Loucy (cell line): ENCODE measurements around the gene DUS2.

Experiments
- H2AFZ ChIP-seq: fragments of 200-600 bp; sonication (generic); 2 replicates; pipeline ENCODE4 v1.6.0; 2016; ENCODE audit warnings: antibody characterized with exemption, mild to moderate bottlenecking, low read length, moderate library complexity
- H3F3A ChIP-seq: fragments of 200-600 bp; 2 replicates; pipeline ENCODE4 v1.6.0; 2016; ENCODE audit warnings: antibody characterized with exemption, low read depth, mild to moderate bottlenecking
- H3K27me3 ChIP-seq: fragments of 200-600 bp; sonication (generic); 2 replicates; pipeline ENCODE4 v1.6.1; 2014; ENCODE audit warnings: low read length, mild to moderate bottlenecking; ENCODE audit not compliant: insufficient read depth, poor library complexity, severe bottlenecking
- H3K36me3 ChIP-seq: fragments of 200-600 bp; sonication (generic); 2 replicates; pipeline ENCODE4 v1.6.1; 2016; ENCODE audit warnings: low read length; ENCODE audit not compliant: insufficient read depth
- H3K4me1 ChIP-seq: fragments of 200-600 bp; sonication (generic); 2 replicates; pipeline ENCODE4 v1.5.1; 2014; ENCODE audit warnings: low read length, mild to moderate bottlenecking; ENCODE audit not compliant: insufficient read depth, poor library complexity, severe bottlenecking
- H3K4me2 ChIP-seq: fragments of 200-600 bp; sonication (generic); 2 replicates; pipeline ENCODE4 v1.6.0; 2014; ENCODE audit warnings: antibody characterized with exemption, low read length, low read depth, mild to moderate bottlenecking; ENCODE audit not compliant: poor library complexity, severe bottlenecking
- H3K4me3 ChIP-seq: fragments of 200-600 bp; sonication (generic); 2 replicates; pipeline ENCODE4 v1.5.1; 2014; ENCODE audit warnings: low read length, mild to moderate bottlenecking, mixed read lengths; ENCODE audit not compliant: poor library complexity, severe bottlenecking
- H3K79me2 ChIP-seq: fragments of 200-600 bp; sonication (generic); 2 replicates; pipeline ENCODE4 v1.6.1; 2014; ENCODE audit warnings: low read length; ENCODE audit not compliant: insufficient read depth
- H3K9ac ChIP-seq: fragments of 200-600 bp; sonication (generic); 2 replicates; pipeline ENCODE4 v1.6.0; 2014; ENCODE audit warnings: mild to moderate bottlenecking, low read depth, low read length, moderate library complexity; ENCODE audit not compliant: poor library complexity, severe bottlenecking
- H3K9me2 ChIP-seq: fragments of 200-600 bp; sonication (generic); replicated peaks from 2 replicates; pipeline ENCODE4 v1.6.1; 2016; ENCODE audit warnings: low read depth, low read length, mixed read lengths
- H3K9me3 ChIP-seq: fragments of 200-600 bp; sonication (generic); 2 replicates; pipeline ENCODE4 v1.6.1; 2014; ENCODE audit warnings: mild to moderate bottlenecking, antibody characterized with exemption, low read length, low read depth; ENCODE audit not compliant: insufficient read depth
- H4K20me1 ChIP-seq: fragments of 200-600 bp; sonication (generic); 2 replicates; pipeline ENCODE4 v1.6.0; 2014; ENCODE audit warnings: antibody characterized with exemption, low read length, mild to moderate bottlenecking; ENCODE audit not compliant: insufficient read depth, poor library complexity, severe bottlenecking
- EZH2phosphoT487 ChIP-seq: fragments of 200-600 bp; IDR thresholded peaks from 2 replicates; pipeline ENCODE4 v1.6.1; 2018; ENCODE audit warnings: antibody characterized with exemption, mild to moderate bottlenecking, moderate library complexity, borderline replicate concordance
- TF ChIP-seq, protein P1 (sequence below): fragments of 200-600 bp; sonication (generic); conservative IDR thresholded peaks from 2 replicates; pipeline ENCODE4 v1.5.1; 2014; ENCODE audit warnings: mild to moderate bottlenecking, antibody characterized with exemption, low read length

Gene DUS2

DNA sequence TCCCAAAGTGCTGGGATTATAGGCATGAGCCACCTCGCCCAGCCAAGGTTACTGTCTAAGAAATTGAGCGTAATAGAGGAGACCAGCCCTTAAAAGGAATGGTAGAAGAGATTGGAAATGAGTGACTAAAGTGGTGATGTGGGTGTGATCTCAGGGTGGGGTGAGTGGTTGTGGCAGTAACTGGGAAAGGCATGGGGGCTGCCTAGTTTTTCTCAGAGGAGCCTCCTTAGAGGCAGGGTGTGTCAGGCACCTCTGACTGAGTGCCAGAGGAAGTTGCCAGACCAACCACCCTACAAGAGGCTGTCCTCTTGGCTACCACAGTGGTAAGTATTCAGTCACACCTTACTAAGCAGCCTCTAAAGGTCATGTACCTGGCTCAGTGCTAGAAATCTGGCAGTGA lies 8.9 kb downstream of the DUS2 start:
- H3K4me2 ChIP-seq: no peak overlapping the region

DNA sequence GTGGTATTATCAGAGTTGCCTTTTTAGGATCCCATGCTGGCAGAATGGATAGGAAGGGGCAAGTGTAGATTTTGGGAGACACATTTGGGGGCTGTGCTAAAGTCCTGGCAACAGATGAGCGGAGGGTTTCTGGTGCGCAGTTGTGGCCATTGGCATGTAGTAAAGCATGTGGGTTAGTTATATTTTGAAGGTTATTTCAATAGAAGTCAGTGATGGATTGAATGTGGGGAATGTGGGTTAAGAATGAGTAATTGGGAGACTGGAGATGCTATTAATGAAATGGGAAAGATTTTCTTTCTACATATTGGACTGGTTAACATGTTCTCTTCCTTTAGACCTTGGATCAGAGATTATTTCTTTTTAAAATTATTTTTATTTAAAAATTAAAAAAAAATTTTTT lies 10.0 kb downstream of the DUS2 start:
- Histone ChIP-seq H3K27me3 (no peaks in the 10 kb centered on the region), H3K4me2 (no peak overlapping the region), H3F3A (no peaks in the 10 kb centered on the region), H2AFZ (no peak overlapping the region), H3K4me1 (no peaks in the 10 kb centered on the region), H3K36me3 (no peaks in the 10 kb centered on the region), H3K9ac (no peak overlapping the region), H3K4me3 (no peak overlapping the region), H3K9me2 (no peaks in the 10 kb centered on the region), H3K9me3 (no peaks in the 10 kb centered on the region), H4K20me1 (no peaks in the 10 kb centered on the region), H3K79me2 (no peaks in the 10 kb centered on the region)
- TF ChIP-seq EZH2phosphoT487: no peak
- TF ChIP-seq, protein P1, sequence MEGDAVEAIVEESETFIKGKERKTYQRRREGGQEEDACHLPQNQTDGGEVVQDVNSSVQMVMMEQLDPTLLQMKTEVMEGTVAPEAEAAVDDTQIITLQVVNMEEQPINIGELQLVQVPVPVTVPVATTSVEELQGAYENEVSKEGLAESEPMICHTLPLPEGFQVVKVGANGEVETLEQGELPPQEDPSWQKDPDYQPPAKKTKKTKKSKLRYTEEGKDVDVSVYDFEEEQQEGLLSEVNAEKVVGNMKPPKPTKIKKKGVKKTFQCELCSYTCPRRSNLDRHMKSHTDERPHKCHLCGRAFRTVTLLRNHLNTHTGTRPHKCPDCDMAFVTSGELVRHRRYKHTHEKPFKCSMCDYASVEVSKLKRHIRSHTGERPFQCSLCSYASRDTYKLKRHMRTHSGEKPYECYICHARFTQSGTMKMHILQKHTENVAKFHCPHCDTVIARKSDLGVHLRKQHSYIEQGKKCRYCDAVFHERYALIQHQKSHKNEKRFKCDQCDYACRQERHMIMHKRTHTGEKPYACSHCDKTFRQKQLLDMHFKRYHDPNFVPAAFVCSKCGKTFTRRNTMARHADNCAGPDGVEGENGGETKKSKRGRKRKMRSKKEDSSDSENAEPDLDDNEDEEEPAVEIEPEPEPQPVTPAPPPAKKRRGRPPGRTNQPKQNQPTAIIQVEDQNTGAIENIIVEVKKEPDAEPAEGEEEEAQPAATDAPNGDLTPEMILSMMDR: no peak

More for the DNA sequence above, 8.9 kb downstream of the DUS2 start:
- Histone ChIP-seq H3K36me3 (no peaks in the 10 kb centered on the region), H2AFZ (no peak overlapping the region), H3K4me3 (no peak overlapping the region), H3K27me3 (no peaks in the 10 kb centered on the region), H3K4me1 (no peaks in the 10 kb centered on the region), H3F3A (no peaks in the 10 kb centered on the region), H3K9ac (no peak overlapping the region), H3K9me2 (no peaks in the 10 kb centered on the region), H4K20me1 (no peaks in the 10 kb centered on the region), H3K79me2 (no peaks in the 10 kb centered on the region), H3K9me3 (no peaks in the 10 kb centered on the region)
- no peak for TF ChIP-seq EZH2phosphoT487
- TF ChIP-seq, protein P1: no peak

DNA sequence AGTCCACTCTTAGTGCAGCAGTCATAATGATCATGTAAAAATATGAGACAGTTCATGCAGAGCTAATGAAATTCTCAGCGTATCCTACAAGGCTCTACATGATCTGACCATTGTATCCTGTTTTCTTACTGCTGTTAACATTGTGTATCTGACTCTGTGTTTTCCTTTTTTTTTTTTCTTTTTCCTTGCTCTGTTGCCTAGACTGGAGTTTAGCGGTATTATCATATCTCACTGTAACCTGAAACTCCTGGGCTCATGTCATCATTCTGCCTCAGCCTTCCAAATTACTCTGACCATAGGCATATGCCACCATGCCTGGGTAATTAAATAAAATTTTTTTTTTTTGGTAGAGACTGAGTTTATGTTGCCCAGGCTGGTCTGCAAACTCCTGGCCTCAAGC lies 12.1 kb downstream of the DUS2 start:
- no peaks in the 10 kb centered on the region for H3F3A ChIP-seq
- H3K27me3 ChIP-seq: no peaks in the 10 kb centered on the region
- H2AFZ ChIP-seq: no peak overlapping the region
- H3K4me2 ChIP-seq: no peak overlapping the region
- no peaks in the 10 kb centered on the region for H3K9me2 ChIP-seq
- TF ChIP-seq, protein P1: no peak
- TF ChIP-seq EZH2phosphoT487: no peak
- no peaks in the 10 kb centered on the region for H3K79me2 ChIP-seq
- H3K9me3 ChIP-seq: no peaks in the 10 kb centered on the region
- H4K20me1 ChIP-seq: no peaks in the 10 kb centered on the region
- no peak overlapping the region for H3K4me3 ChIP-seq
- H3K36me3 ChIP-seq: no peaks in the 10 kb centered on the region
- no peak overlapping the region for H3K9ac ChIP-seq
- H3K4me1 ChIP-seq: no peaks in the 10 kb centered on the region
